GM19035 (cell line): ENCODE data around the gene GAS2L2.

Source experiments
- ATAC-seq: cut with Tn5 transposase; IDR thresholded peaks from one replicate; pipeline ENCODE4 v1.9.1; 2021; ENCODE audit not compliant: unreplicated experiment

GAS2L2 gene

GRCh38 chr17:35748341-35748841 is 4.6 kb downstream of the GAS2L2 start:
- ATAC-seq, result no peak

GRCh38 chr17:35747540-35748017 is 5.5 kb downstream of the GAS2L2 start:
- ATAC-seq, result no peak

- no peak for ATAC-seq
Observed at GRCh38 chr17:35745749-35746320, 7.2 kb downstream of the GAS2L2 start.

- ATAC-seq, result no peak
Observed at GRCh38 chr17:35745246-35745645, 7.8 kb downstream of the GAS2L2 start.

GRCh38 chr17:35744830-35745229 is 8.2 kb downstream of the GAS2L2 start:
- ATAC-seq, result no peak

DNA sequence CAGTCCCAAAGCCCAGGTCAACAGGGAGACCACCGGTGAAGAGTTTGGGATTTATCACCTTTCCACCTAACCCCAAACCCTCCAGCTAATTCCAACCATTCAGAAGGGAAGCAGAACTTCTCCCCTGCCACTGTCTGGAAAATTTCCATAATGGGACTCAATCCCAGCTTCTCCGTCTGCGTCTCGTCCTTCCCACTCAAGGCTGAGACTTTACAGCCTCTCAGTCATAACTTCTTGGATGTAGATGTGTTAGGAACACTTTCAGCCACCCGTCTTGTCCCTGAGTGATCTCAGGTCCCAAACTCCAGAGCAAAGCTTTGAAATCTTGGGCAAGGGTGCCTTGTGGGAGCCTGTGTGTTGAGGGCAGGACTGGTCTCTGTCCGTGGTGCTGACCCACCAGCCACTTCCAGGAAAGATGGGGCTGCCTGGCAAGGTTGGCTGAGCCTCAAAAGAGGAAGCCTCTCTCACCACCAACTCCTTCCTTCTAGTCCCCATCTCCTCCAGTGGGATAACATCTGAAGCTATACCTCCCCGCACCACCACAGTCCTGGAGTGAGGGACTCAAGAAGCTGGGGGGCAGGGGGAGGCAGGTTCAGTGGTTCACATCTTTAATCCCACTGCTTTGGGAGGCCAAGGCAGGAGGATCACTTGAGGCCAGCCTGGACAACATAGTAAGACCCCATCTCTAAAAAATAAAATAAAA is 9.3 kb downstream of the GAS2L2 start:
- no peak for ATAC-seq

- no peak for ATAC-seq
Observed at GRCh38 chr17:35742896-35743477, 10.1 kb downstream of the GAS2L2 start.

- no peak for ATAC-seq
Observed at GRCh38 chr17:35742496-35742895, 10.5 kb downstream of the GAS2L2 start.

DNA sequence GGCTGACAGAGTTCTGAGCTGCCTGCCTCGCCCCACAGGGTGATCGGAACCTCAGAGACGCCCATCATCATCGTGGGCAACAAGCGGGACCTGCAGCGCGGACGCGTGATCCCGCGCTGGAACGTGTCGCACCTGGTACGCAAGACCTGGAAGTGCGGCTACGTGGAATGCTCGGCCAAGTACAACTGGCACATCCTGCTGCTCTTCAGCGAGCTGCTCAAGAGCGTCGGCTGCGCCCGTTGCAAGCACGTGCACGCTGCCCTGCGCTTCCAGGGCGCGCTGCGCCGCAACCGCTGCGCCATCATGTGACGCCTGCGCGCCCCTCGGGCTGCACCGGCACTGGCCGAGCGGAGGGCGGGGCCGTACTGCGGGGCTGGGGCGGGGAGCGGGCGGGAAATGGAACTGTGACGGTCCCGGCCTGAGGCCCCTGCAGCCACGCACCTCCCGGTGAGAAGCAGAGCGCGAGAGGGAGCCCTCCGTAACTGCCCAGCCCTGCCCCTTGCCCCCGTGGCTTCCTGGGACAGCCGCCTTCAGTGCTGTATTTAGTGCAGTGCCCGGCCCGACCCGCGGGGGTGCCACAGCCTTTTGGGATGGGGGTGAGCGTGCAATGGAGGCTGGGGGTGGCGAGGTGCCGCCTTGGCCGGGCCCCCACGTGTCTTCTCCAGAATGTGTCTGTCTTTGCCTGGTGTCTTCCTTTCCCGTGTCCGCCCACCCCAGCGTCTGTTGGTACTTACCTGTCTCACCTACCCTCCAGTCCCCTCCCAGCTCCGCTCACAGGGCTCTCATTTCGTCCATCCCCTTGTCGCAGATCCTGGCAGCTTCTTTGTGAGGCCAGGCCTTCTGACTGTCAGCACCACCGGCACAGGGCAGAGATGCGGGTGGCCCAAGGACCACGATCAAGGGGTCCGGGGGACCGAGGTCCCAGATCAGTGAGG is 11.8 kb downstream of the GAS2L2 start:
- ATAC-seq, result no peak

GRCh38 chr17:35740216-35740615 is 12.8 kb downstream of the GAS2L2 start:
- no peak for ATAC-seq

DNA sequence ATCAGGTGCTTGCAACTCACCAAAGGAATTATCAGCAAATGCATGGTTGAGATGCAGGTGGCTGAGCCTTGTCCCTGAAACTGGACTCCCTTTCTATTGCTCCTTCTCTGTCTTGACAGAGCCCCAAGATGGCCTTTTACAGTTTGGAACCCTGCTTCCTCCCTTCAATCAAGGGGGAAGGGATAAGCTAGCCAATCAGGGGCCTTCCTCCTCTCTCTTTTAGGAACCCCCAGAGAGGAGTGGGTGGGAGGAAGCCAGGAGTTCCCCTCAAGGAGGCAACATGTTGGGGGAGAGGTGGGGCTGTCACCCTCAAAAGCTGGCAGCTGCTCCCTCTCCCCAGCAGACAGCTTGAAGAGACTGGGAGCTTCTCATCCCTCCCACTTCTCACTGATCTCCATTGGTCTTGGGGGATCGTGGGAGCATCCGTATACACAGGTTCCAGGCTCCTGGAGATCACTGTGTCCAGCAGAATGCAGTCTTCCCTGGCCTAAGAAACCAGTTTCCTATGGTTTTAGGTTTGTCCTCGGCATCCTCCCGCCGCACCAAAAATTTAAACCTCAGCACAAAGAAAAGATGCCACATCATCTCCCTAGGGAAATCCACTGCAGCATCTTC is 14.4 kb downstream of the GAS2L2 start:
- ATAC-seq, result no peak

DNA sequence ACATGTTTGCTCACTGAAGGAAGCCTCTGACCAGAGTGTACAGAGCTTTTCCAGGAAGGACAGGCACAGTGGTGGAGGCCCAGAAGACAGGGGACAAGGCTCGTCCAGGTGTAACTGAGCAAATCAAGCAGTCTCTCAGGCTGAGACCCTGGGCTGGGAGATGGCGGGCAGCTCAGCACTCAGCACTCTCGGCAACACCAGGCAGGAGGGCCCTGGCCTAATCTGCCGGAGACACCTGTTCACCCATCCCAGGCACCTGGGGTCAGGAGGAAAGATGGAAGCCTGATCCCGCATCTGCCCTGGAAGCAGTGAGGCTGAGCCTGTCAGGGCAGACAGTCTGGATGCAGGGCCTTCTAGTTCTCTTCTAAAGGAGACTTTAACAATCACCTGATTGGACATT is 16.8 kb downstream of the GAS2L2 start:
- no peak for ATAC-seq

DNA sequence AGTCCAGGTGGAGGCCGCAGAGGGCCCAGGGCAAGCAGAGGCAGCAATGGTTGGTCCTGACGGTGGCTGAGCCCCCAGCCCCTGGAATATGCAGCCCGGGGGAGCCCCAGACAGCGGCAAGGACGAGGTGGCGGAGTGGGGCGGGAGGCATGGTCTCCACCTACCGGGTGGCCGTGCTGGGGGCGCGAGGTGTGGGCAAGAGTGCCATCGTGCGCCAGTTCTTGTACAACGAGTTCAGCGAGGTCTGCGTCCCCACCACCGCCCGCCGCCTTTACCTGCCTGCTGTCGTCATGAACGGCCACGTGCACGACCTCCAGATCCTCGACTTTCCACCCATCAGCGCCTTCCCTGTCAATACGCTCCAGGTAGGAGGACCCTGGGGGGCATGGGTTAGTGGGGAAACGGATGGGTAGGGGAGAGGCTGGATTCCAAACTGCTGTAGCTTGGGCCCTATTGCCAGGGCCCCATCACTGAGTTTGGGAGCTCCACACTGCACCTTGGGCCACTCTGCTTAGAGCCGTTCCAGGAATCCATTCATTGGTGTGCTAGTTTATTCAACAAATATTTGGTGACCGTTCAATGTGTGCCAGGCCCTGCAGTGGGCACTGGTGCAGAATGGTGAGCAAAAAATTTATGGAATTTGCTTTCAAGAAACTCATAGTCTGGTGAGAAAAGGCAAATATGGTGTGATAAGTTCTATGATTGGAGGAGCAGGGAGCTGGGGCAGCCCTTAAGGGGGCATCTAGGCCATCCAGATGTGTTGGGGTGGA is 17.8 kb downstream of the GAS2L2 start:
- ATAC-seq, result no peak

GRCh38 chr17:35734396-35734795 is 18.6 kb downstream of the GAS2L2 start:
- no peak for ATAC-seq

DNA sequence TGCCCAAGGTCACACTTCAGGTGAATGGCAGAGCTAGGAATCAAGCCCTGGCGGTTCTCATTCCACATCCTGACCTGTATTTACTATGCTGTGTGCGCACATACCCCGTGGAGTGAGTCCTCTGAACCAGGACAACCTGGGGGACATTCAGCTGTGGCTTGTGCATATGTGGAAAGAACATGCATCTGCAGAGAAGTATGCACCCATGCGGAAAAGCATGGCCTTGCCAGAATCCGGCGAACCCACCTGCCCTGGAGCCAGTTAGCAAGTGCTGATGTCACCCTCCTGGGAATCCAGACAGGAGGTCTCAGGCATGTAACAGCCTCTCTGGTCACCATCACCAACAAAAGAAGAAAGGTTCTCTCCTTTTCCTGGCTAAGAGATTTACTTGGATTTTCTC is 19.7 kb downstream of the GAS2L2 start:
- no peak for ATAC-seq

- ATAC-seq, result no peak
Observed at GRCh38 chr17:35732806-35733136, 20.3 kb downstream of the GAS2L2 start.

GRCh38 chr17:35731917-35732805 is 20.9 kb downstream of the GAS2L2 start:
- ATAC-seq, result no peak

GRCh38 chr17:35731239-35731916 is 21.7 kb downstream of the GAS2L2 start, which contains the start of gene RASL10B:
Gene RASL10B (plus strand): TSS chr17:35731639. CDS start chr17:35735185, 3,546 bp downstream.
- no peak for ATAC-seq
